DND-41 (cell line): ENCODE data around the gene OR5D14.

Experiments
- ATAC-seq: fragments of 200-7000 bp; cut with Tn5 transposase; 3 replicates; pipeline ENCODE4 v1.9.1; 2021; ENCODE audit warnings: low read depth; ENCODE audit not compliant: insufficient read depth
- DNase-seq: peaks from one replicate; pipeline ENCODE4 v3.0.0-alpha.2; 2020
- H2AFZ ChIP-seq: 2 replicates; pipeline ENCODE4 v1.6.0; 2012; ENCODE audit warnings: low read depth, low read length
- H3K27ac ChIP-seq: 2 replicates; pipeline ENCODE4 v1.5.1; 2012; ENCODE audit warnings: low read length, inconsistent platforms
- H3K27me3 ChIP-seq: fragments of 200-600 bp; sonication (generic); 2 replicates; pipeline ENCODE4 v1.6.0; 2012; ENCODE audit warnings: low read length, mild to moderate bottlenecking, inconsistent platforms; ENCODE audit not compliant: insufficient read depth, poor library complexity
- H3K36me3 ChIP-seq: 2 replicates; pipeline ENCODE4 v1.5.1; 2012; ENCODE audit warnings: low read length, inconsistent platforms; ENCODE audit not compliant: insufficient read depth
- H3K4me1 ChIP-seq: 2 replicates; pipeline ENCODE4 v1.5.1; 2012; ENCODE audit warnings: mild to moderate bottlenecking, low read length; ENCODE audit not compliant: insufficient read depth
- H3K4me2 ChIP-seq: 2 replicates; pipeline ENCODE4 v1.6.0; 2012; ENCODE audit warnings: mild to moderate bottlenecking, moderate library complexity, low read length, inconsistent platforms; ENCODE audit not compliant: insufficient read depth
- H3K4me3 ChIP-seq, 2 experiments: fragments of 200-600 bp in 1 of 2; shearing (Covaris generic) in 1 of 2; 2 replicates each; pipeline ENCODE4 v1.5.1; 2012 to 2016; ENCODE audit warnings: inconsistent platforms in 2 of 2, low read length in 2 of 2, mild to moderate bottlenecking in 2 of 2, low read depth in 1 of 2, moderate library complexity in 1 of 2
- H3K79me2 ChIP-seq: 2 replicates; pipeline ENCODE4 v1.6.0; 2012; ENCODE audit warnings: low read length, inconsistent platforms; ENCODE audit not compliant: insufficient read depth
- H3K9ac ChIP-seq: 2 replicates; pipeline ENCODE4 v1.6.0; 2012; ENCODE audit warnings: low read depth, mild to moderate bottlenecking, inconsistent platforms, low read length, moderate library complexity
- H3K9me3 ChIP-seq: 2 replicates; pipeline ENCODE4 v1.5.1; 2012; ENCODE audit warnings: low read length, moderate library complexity, mild to moderate bottlenecking, inconsistent platforms; ENCODE audit not compliant: insufficient read depth, severe bottlenecking
- H4K20me1 ChIP-seq: 2 replicates; pipeline ENCODE4 v1.6.0; 2012; ENCODE audit warnings: low read length; ENCODE audit not compliant: insufficient read depth
- CTCF ChIP-seq: IDR thresholded peaks from 2 replicates; pipeline ENCODE4 v1.5.1; 2012; ENCODE audit warnings: borderline replicate concordance, low read length, moderate library complexity, mild to moderate bottlenecking; ENCODE audit not compliant: poor library complexity, severe bottlenecking; ENCODE audit errors: extremely low read depth
- EZH2 ChIP-seq: IDR thresholded peaks from 3 replicates; pipeline ENCODE4 v1.6.1; 2012; ENCODE audit warnings: borderline replicate concordance, low read depth, mild to moderate bottlenecking, moderate library complexity, low read length, inconsistent platforms; ENCODE audit not compliant: severe bottlenecking

The OR5D14 gene

GRCh38 chr11:55795256-55795655, at the start of gene OR5D14:
Gene OR5D14 (plus strand): TSS chr11:55795556. CDS start chr11:55795556, 0 bp downstream.
- Histone ChIP-seq H3K9ac (no peak within 1 kb of the TSS), H3K27ac (no peak within 1 kb of the TSS), H3K4me2 (no peak within 1 kb of the TSS), H3K4me1 (no peaks in the 10 kb centered on the region), H3K79me2 (no peaks in the 10 kb centered on the region), H2AFZ (no peak within 1 kb of the TSS), H3K9me3 (no peaks in the 10 kb centered on the region), H3K36me3 (no peaks in the 10 kb centered on the region), H3K27me3 (no peaks in the 10 kb centered on the region), H3K4me3 (no peak within 1 kb of the TSS), H4K20me1 (no peaks in the 10 kb centered on the region)
- TF ChIP-seq CTCF = no peak
- TF ChIP-seq EZH2 = no peak
- no peak for ATAC-seq
- no peak for DNase-seq

- Histone ChIP-seq H3K4me3 (no peak within 1 kb of the TSS), H3K4me2 (no peak within 1 kb of the TSS), H3K36me3 (no peaks in the 10 kb centered on the region), H3K9me3 (no peaks in the 10 kb centered on the region), H3K79me2 (no peaks in the 10 kb centered on the region), H3K27ac (no peak within 1 kb of the TSS), H3K4me1 (no peaks in the 10 kb centered on the region), H3K9ac (no peak within 1 kb of the TSS), H4K20me1 (no peaks in the 10 kb centered on the region), H2AFZ (no peak within 1 kb of the TSS), H3K27me3 (no peaks in the 10 kb centered on the region)
- ATAC-seq = no peak
- DNase-seq = no peak
- TF ChIP-seq CTCF = no peak
- no peak for TF ChIP-seq EZH2
These were observed 22.2 kb upstream of the OR5D14 start, which contains the start of gene OR5D13 for GRCh38 chr11:55773138-55773537. Gene OR5D13 (plus strand): TSS chr11:55773438. CDS start chr11:55773438, 0 bp downstream.

- DNase-seq = no peak
- H3K4me1 ChIP-seq = no peaks in the 10 kb centered on the region
- H2AFZ ChIP-seq = no peak overlapping the region
- no peak overlapping the region for H3K4me2 ChIP-seq
- no peak for ATAC-seq
- no peaks in the 10 kb centered on the region for H3K27me3 ChIP-seq
- H3K36me3 ChIP-seq = no peaks in the 10 kb centered on the region
- no peak for TF ChIP-seq EZH2
- no peak for TF ChIP-seq CTCF
- no peak overlapping the region for H3K9ac ChIP-seq
- H4K20me1 ChIP-seq = no peaks in the 10 kb centered on the region
- no peaks in the 10 kb centered on the region for H3K79me2 ChIP-seq
- H3K9me3 ChIP-seq = no peaks in the 10 kb centered on the region
- H3K4me3 ChIP-seq = no peak overlapping the region
- H3K27ac ChIP-seq = no peak overlapping the region
These were observed 3.8 kb upstream of the OR5D14 start for GRCh38 chr11:55791606-55792005.

- Histone ChIP-seq H3K9ac (no peak overlapping the region), H3K79me2 (no peaks in the 10 kb centered on the region), H3K4me3 (no peak overlapping the region), H3K4me1 (no peaks in the 10 kb centered on the region), H3K27me3 (no peaks in the 10 kb centered on the region), H3K9me3 (no peaks in the 10 kb centered on the region), H3K4me2 (no peak overlapping the region), H3K27ac (no peak overlapping the region), H2AFZ (no peak overlapping the region), H4K20me1 (no peaks in the 10 kb centered on the region), H3K36me3 (no peaks in the 10 kb centered on the region)
- DNase-seq (no peak), ATAC-seq (no peak)
- no peak for TF ChIP-seq CTCF
- TF ChIP-seq EZH2 = no peak
These were observed 2.0 kb upstream of the OR5D14 start for GRCh38 chr11:55793321-55793720.
